Muscle of leg (tissue), 11 donors: ENCODE results near the gene ZNF496. TPM values are rescaled to one million over a fixed set of nuclear protein-coding genes. Genes with fewer than 3 reads are reported as not detected.

Experiments
- DNase-seq: peaks from one replicate; pipeline ENCODE4 v3.0.0; 2013
- H3K27ac ChIP-seq: one replicate; pipeline ENCODE4 v1.5.1; 2013; ENCODE audit warnings: mild to moderate bottlenecking, low read length, control low read depth
- H3K27me3 ChIP-seq: one replicate; pipeline ENCODE4 v1.6.1; 2013; ENCODE audit warnings: low read length; ENCODE audit not compliant: control insufficient read depth, insufficient read depth
- H3K36me3 ChIP-seq: one replicate; pipeline ENCODE4 v1.6.1; 2013; ENCODE audit warnings: low read length; ENCODE audit not compliant: control insufficient read depth, insufficient read depth
- H3K4me1 ChIP-seq: one replicate; pipeline ENCODE4 v1.6.1; 2013; ENCODE audit warnings: low read length; ENCODE audit not compliant: control insufficient read depth, insufficient read depth
- H3K4me3 ChIP-seq: one replicate; pipeline ENCODE4 v1.5.1; 2013; ENCODE audit warnings: low read length, control low read depth
- H3K9me3 ChIP-seq: replicated peaks from 2 replicates; pipeline ENCODE4 v1.6.1; 2013; ENCODE audit warnings: low read depth, low read length; ENCODE audit not compliant: control insufficient read depth
- WGBS: methylation state at CpG from one replicate; pipeline ENCODE4 v1.1.5; 2013; ENCODE audit warnings: missing lambda C conversion rate; ENCODE audit not compliant: insufficient coverage; 5-methylcytosine and 5-hydroxymethylcytosine counted together
- polyA plus RNA-seq, 8 donors: library from polyadenylated mRNA; unstranded; fragments of 120-200 nt; gene quantifications; one replicate each; pipeline versions ENCODE4 v1.2.1 to v1.2.3, GENCODE V29; 2013; ENCODE audit warnings: inconsistent platforms in 1 of 8, low replicate concordance in 1 of 8; ENCODE audit not compliant: insufficient read length in 8 of 8, insufficient read depth in 1 of 8
- total RNA-seq: library from RNA; stranded (reverse); fragments of 120-200 nt; gene quantifications from one replicate; pipeline ENCODE4 v1.2.4, GENCODE V29; 2013

Gene ZNF496
- total and polyA plus RNA-seq, 9 donors, result 21.4 to 34.0 (median 29.0) TPM

DNA sequence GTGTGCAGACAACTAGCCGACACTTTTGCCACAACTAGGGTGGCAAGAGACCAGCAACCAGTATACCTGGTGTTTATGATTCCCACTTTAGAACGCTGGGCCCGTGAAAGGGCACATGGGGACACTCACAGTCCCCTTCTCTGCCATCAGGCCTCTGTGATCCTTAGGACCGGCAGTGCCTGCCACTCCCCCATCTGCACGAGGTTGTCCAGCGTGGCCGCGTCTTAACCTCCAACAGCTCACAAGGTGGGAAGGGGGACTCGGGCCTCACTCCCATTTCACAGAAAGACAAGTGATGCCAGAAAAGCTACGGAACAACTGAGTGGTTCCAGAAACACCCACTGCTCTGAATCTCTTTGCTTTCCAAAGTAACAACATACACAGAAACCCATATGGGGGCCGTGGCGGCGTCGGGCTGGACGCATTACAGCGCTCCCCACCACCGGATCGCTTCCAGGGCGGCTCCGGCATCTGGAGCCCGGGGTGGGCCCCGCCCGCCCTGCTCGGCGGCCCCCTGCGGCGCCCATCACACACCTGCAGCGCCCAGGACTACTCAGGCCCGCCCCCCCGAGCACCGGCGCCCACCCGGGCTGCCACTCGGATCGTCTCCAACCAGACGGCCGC is 1.0 kb downstream of the ZNF496 start:
- no peaks in the 10 kb centered on the region for H3K27me3 ChIP-seq
- peak overlapping the region; percentile 98 for H3K4me3 ChIP-seq
- H3K4me1 ChIP-seq, result peaks cover 39% of the 10 kb centered on the region
- DNase-seq, result peak; percentile 28
- H3K27ac ChIP-seq, result peak overlapping the region; percentile 95
- 4% methylated on average over 34 of the region's 37 CpGs for WGBS
- no peaks in the 10 kb centered on the region for H3K9me3 ChIP-seq
- H3K36me3 ChIP-seq, result peaks cover 47% of the 10 kb centered on the region

- Histone ChIP-seq H3K27me3 (no peaks in the 10 kb centered on the region), H3K9me3 (no peaks in the 10 kb centered on the region), H3K4me1 (peaks cover 25% of the 10 kb centered on the region), H3K36me3 (peaks cover 52% of the 10 kb centered on the region), H3K27ac (no peak overlapping the region), H3K4me3 (no peak overlapping the region)
- DNase-seq, result no peak
- 98% methylated on average over 17 of the region's 24 CpGs for WGBS
Observed at GRCh38 chr1:247329097-247329617, 2.5 kb downstream of the ZNF496 start.

- DNase-seq, result no peak
- no peaks in the 10 kb centered on the region for H3K27me3 ChIP-seq
- peaks cover 16% of the 10 kb centered on the region for H3K4me1 ChIP-seq
- H3K27ac ChIP-seq, result no peak overlapping the region
- no peaks in the 10 kb centered on the region for H3K9me3 ChIP-seq
- WGBS, result 96% methylated on average over 2 of the region's 5 CpGs
- no peak overlapping the region for H3K4me3 ChIP-seq
- H3K36me3 ChIP-seq, result peaks cover 46% of the 10 kb centered on the region
Observed at GRCh38 chr1:247328311-247328710, 3.4 kb downstream of the ZNF496 start.

DNA sequence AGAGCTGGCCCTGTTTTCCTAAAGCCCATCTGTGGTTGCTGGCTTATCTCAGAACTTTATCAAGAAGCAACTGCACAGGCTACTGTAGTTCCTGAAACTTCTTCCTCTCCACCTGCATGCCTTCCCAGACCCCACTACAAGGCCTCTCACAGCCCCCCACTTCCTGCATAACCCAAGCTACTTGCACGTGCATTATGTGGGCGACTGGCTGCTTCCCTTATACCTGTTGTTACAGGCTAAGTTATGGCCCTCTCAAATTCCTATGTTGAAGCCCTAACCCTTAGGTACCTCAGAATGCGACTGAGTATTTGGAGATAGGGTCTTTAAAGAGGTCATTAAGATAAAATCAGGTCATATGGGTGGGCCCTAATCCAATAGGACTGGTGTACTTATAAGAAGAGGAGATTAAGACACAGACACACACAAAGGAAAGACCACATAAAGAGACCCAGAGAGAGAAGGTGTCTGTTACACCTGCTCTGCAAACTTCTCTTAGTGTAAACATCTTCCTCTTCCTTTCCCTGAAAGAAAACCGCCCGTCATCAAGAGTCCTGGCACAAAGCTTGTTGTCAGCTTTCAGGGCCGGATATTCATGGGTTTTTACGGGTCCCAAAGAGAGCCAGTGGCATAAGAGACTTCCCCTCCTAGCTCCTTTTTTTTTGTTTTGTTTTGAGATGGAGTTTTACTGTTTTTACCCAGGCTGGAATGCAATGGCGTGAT is 5.1 kb downstream of the ZNF496 start:
- peaks cover 10% of the 10 kb centered on the region for H3K4me1 ChIP-seq
- DNase-seq, result no peak
- 71% methylated on average over 2 of the region's 8 CpGs for WGBS
- H3K4me3 ChIP-seq, result no peak overlapping the region
- H3K9me3 ChIP-seq, result no peaks in the 10 kb centered on the region
- H3K27ac ChIP-seq, result no peak overlapping the region
- H3K36me3 ChIP-seq, result peaks cover 59% of the 10 kb centered on the region
- H3K27me3 ChIP-seq, result no peaks in the 10 kb centered on the region

DNA sequence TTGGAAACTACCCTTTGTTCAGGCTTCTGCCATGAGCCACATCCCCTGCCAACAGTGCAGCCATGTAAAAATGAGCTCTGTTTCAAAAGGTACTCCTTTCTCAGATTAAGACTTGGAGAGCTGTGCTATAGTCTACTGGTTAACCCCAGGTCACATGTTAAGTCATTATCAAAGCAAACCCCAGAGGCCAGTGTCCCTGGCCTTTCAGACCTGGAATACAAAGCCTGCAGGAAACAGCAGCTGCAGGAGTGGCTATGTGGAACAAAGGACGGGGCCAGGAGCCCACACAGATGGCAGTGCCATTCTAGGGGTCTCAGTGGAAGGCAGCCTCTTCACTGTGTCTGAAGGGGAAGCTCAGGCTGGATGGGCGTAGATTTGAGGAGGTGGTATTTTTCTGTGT is 6.7 kb downstream of the ZNF496 start:
- 100% methylated on average over 1 of the region's 2 CpGs for WGBS
- no peak overlapping the region for H3K4me3 ChIP-seq
- peaks cover 65% of the 10 kb centered on the region for H3K36me3 ChIP-seq
- H3K27me3 ChIP-seq, result no peaks in the 10 kb centered on the region
- no peak overlapping the region for H3K27ac ChIP-seq
- peaks cover under 1% of the 10 kb centered on the region for H3K4me1 ChIP-seq
- no peaks in the 10 kb centered on the region for H3K9me3 ChIP-seq
- DNase-seq, result no peak

DNA sequence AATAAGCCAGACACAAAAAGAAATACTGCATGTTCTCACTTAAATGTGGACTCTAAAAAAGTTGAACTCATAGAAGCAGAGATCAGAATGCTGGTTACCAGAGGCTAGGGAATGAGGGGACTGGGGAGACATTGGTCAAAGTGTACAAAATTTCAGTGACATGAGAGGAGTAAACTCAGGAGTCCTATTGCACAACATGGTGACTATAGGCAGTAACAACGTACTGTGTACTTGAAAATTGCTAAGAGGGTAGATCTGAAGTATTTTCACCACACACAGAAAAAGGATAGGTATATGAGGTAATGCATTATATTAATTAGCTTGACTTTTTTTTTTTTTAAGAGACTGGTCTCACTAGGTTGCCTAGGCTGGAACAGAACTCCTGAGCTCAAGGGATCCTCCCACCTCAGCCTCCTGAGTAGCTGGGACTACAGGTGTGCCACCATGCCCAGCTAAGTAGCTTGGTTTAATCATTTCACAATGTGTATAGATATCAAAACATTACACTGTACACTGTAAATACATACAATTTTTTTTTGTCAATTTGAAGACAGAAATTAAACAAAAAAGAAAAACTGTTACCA is 7.4 kb downstream of the ZNF496 start:
- no peaks in the 10 kb centered on the region for H3K9me3 ChIP-seq
- H3K4me1 ChIP-seq, result no peaks in the 10 kb centered on the region
- no CpG with 5 or more reads among the region's 1 CpG for WGBS
- H3K36me3 ChIP-seq, result peaks cover 59% of the 10 kb centered on the region
- no peak overlapping the region for H3K4me3 ChIP-seq
- H3K27ac ChIP-seq, result no peak overlapping the region
- no peaks in the 10 kb centered on the region for H3K27me3 ChIP-seq
- DNase-seq, result no peak

GRCh38 chr1:247322849-247323586 is 8.6 kb downstream of the ZNF496 start:
- Histone ChIP-seq H3K9me3 (no peaks in the 10 kb centered on the region), H3K27ac (no peak overlapping the region), H3K36me3 (peaks cover 48% of the 10 kb centered on the region), H3K4me3 (no peak overlapping the region), H3K27me3 (no peaks in the 10 kb centered on the region), H3K4me1 (no peaks in the 10 kb centered on the region)
- no peak for DNase-seq
- WGBS, result 83% methylated on average over 9 of the region's 12 CpGs

GRCh38 chr1:247322442-247322841 is 9.2 kb downstream of the ZNF496 start:
- 100% methylated on average over 1 of the region's 7 CpGs for WGBS
- Histone ChIP-seq H3K4me3 (no peak overlapping the region), H3K36me3 (peaks cover 44% of the 10 kb centered on the region), H3K27ac (no peak overlapping the region), H3K27me3 (no peaks in the 10 kb centered on the region), H3K4me1 (no peaks in the 10 kb centered on the region), H3K9me3 (no peaks in the 10 kb centered on the region)
- no peak for DNase-seq

DNA sequence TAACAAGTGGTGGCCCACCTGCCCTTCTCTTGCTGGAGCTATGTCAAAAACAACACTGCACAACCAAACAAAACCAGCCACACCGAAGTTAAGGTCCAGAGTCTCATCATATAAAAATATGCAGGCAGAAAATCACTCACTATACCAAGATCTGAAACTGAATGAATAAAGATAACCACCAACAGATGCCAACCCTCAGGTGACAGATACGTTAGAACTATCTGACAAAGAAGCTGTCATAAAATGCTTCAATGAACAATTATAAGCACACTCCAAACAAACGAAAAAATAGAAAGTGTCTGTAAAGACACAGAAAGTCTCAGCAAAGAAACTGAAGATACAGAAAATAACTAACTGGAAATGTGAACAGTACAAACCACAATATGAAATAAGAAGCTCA is 14.0 kb downstream of the ZNF496 start:
- peaks cover 44% of the 10 kb centered on the region for H3K36me3 ChIP-seq
- H3K4me3 ChIP-seq, result no peak overlapping the region
- H3K27me3 ChIP-seq, result no peaks in the 10 kb centered on the region
- H3K4me1 ChIP-seq, result no peaks in the 10 kb centered on the region
- no peaks in the 10 kb centered on the region for H3K9me3 ChIP-seq
- DNase-seq, result no peak
- no peak overlapping the region for H3K27ac ChIP-seq
- no CpG with 5 or more reads among the region's 3 CpGs for WGBS
